OCI-LY7 (cell line): ENCODE data around the gene TNKS1BP1.

Source experiments
- EZH2phosphoT487 ChIP-seq: fragments of 200-600 bp; sonication (generic); IDR thresholded peaks from 2 replicates; pipeline ENCODE4 v1.6.1; 2018; ENCODE audit warnings: low read depth, borderline replicate concordance, mild to moderate bottlenecking, mixed run types, antibody characterized with exemption, low read length, moderate library complexity, mixed read lengths
- TF ChIP-seq, protein P1 (sequence below): fragments of 200-600 bp; sonication (generic); conservative IDR thresholded peaks from 2 replicates; pipeline ENCODE4 v1.5.1; 2014; ENCODE audit warnings: mild to moderate bottlenecking, antibody characterized with exemption, low read length, moderate library complexity, mixed read lengths

- TF ChIP-seq, protein P1, sequence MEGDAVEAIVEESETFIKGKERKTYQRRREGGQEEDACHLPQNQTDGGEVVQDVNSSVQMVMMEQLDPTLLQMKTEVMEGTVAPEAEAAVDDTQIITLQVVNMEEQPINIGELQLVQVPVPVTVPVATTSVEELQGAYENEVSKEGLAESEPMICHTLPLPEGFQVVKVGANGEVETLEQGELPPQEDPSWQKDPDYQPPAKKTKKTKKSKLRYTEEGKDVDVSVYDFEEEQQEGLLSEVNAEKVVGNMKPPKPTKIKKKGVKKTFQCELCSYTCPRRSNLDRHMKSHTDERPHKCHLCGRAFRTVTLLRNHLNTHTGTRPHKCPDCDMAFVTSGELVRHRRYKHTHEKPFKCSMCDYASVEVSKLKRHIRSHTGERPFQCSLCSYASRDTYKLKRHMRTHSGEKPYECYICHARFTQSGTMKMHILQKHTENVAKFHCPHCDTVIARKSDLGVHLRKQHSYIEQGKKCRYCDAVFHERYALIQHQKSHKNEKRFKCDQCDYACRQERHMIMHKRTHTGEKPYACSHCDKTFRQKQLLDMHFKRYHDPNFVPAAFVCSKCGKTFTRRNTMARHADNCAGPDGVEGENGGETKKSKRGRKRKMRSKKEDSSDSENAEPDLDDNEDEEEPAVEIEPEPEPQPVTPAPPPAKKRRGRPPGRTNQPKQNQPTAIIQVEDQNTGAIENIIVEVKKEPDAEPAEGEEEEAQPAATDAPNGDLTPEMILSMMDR: no peak
- TF ChIP-seq EZH2phosphoT487: no peak
These were observed 22.9 kb downstream of the TNKS1BP1 start for GRCh38 chr11:57301711-57302423.
